Amniotic stem cell (primary cell): Measurements from ENCODE around the gene MMP14.
"Not testable (repeated sequence)": the region's sequence is repeated elsewhere in the genome, so short reads cannot be mapped to it uniquely, and the experiment has no call there.

Experiments
- DNase-seq: peaks from one replicate; lab custom pipeline; 2025; lab: John Stamatoyannopoulos, UW

Gene MMP14

GRCh38 chr14:22836301-22837113, at the start of gene MMP14:
MMP14 (plus strand) TSS chr14:22836585; CDS start chr14:22836818, 233 bp downstream.
- DNase-seq, result peak; percentile 82

- no peak for DNase-seq
Measured at GRCh38 chr14:22786685-22787084, 49.7 kb upstream of the MMP14 start.

- DNase-seq, result peak; percentile 33
Measured at GRCh38 chr14:22791301-22791700, 45.1 kb upstream of the MMP14 start.

GRCh38 chr14:22792158-22792557, 44.2 kb upstream of the MMP14 start:
- no peak for DNase-seq

- DNase-seq, result not testable (repeated sequence)
Measured at GRCh38 chr14:22793550-22793949, 42.8 kb upstream of the MMP14 start.

- DNase-seq, result no peak
Measured at GRCh38 chr14:22793976-22794375, 42.4 kb upstream of the MMP14 start.

GRCh38 chr14:22794551-22794951, 41.8 kb upstream of the MMP14 start:
- DNase-seq, result no peak

- DNase-seq, result no peak
Measured at GRCh38 chr14:22796087-22796707, 40.2 kb upstream of the MMP14 start.

- DNase-seq, result no peak
Measured at GRCh38 chr14:22797017-22797917, 39.1 kb upstream of the MMP14 start.

GRCh38 chr14:22798528-22798927, 37.9 kb upstream of the MMP14 start:
- DNase-seq, result no peak

GRCh38 chr14:22800346-22800745, 36.0 kb upstream of the MMP14 start:
- DNase-seq, result no peak

- DNase-seq, result no peak
Measured at GRCh38 chr14:22801716-22802115, 34.7 kb upstream of the MMP14 start.

- DNase-seq, result no peak
Measured at GRCh38 chr14:22802860-22803686, 33.3 kb upstream of the MMP14 start.

GRCh38 chr14:22803687-22803974, 32.8 kb upstream of the MMP14 start:
- DNase-seq, result no peak

- DNase-seq, result not testable (repeated sequence)
Measured at GRCh38 chr14:22805235-22805634, 31.1 kb upstream of the MMP14 start.

GRCh38 chr14:22807432-22808087, 28.8 kb upstream of the MMP14 start:
- DNase-seq, result no peak

- no peak for DNase-seq
Measured at GRCh38 chr14:22808388-22809209, 27.8 kb upstream of the MMP14 start.

- DNase-seq, result no peak
Measured at GRCh38 chr14:22811722-22812121, 24.7 kb upstream of the MMP14 start.

GRCh38 chr14:22812744-22813143, 23.6 kb upstream of the MMP14 start:
- no peak for DNase-seq

GRCh38 chr14:22813145-22813544, 23.2 kb upstream of the MMP14 start:
- DNase-seq, result no peak
